AG10803 (cell line): ENCODE results near the gene COL19A1.

ENCODE experiments used
- DNase-seq: peaks from one replicate; pipeline ENCODE4 v3.0.0; 2010; ENCODE audit warnings: low read depth
- H3K4me3 ChIP-seq: 2 replicates; pipeline ENCODE4 v1.5.1; 2011; ENCODE audit warnings: mild to moderate bottlenecking, low read length, control low read depth
- CTCF ChIP-seq: conservative IDR thresholded peaks from 2 replicates; pipeline ENCODE4 v1.5.1; 2011; ENCODE audit warnings: mild to moderate bottlenecking, low read length, control low read depth, inconsistent platforms

COL19A1 gene

GRCh38 chr6:70221025-70221714, 354.8 kb downstream of the COL19A1 start:
- DNase-seq = peak; percentile 21
- TF ChIP-seq CTCF = peak; percentile 69
- no peak overlapping the region for H3K4me3 ChIP-seq

- no peak for DNase-seq
- no peak overlapping the region for H3K4me3 ChIP-seq
- TF ChIP-seq CTCF = no peak
These were observed 355.5 kb downstream of the COL19A1 start for GRCh38 chr6:70221715-70222438.

GRCh38 chr6:70222439-70222749, 356.0 kb downstream of the COL19A1 start:
- TF ChIP-seq CTCF = no peak
- DNase-seq = no peak
- no peak overlapping the region for H3K4me3 ChIP-seq

- no peak overlapping the region for H3K4me3 ChIP-seq
- TF ChIP-seq CTCF = no peak
- no peak for DNase-seq
These were observed 358.7 kb downstream of the COL19A1 start for GRCh38 chr6:70225055-70225454.

GRCh38 chr6:70231311-70231710, 365.0 kb downstream of the COL19A1 start:
- TF ChIP-seq CTCF = no peak
- no peak for DNase-seq
- H3K4me3 ChIP-seq = no peak overlapping the region

GRCh38 chr6:70234561-70235236, 368.3 kb downstream of the COL19A1 start:
- no peak overlapping the region for H3K4me3 ChIP-seq
- TF ChIP-seq CTCF = no peak

More at GRCh38 chr6:70234561-70235236, 368.3 kb downstream of the COL19A1 start:
- DNase-seq = no peak
